Osteocyte (in vitro differentiated cells): ENCODE results near the gene BDKRB2. TPM values are rescaled to one million over a fixed set of nuclear protein-coding genes. Genes with fewer than 3 reads are reported as not detected.

Experiments used
- DNase-seq: peaks from one replicate; pipeline ENCODE4 v3.0.0; 2021; ENCODE audit warnings: mixed read lengths; ENCODE audit not compliant: unreplicated experiment; ENCODE audit errors: extremely low spot score
- H3K27ac Mint-ChIP-seq: one replicate; pipeline ENCODE4 v1.8.0; 2021; ENCODE audit warnings: mild to moderate bottlenecking, mixed read lengths; ENCODE audit not compliant: unreplicated experiment
- H3K27me3 Mint-ChIP-seq: one replicate; pipeline ENCODE4 v1.8.0; 2021; ENCODE audit warnings: mixed read lengths; ENCODE audit not compliant: unreplicated experiment
- H3K36me3 Mint-ChIP-seq: one replicate; pipeline ENCODE4 v1.8.0; 2021; ENCODE audit warnings: mixed read lengths; ENCODE audit not compliant: unreplicated experiment
- H3K4me1 Mint-ChIP-seq: one replicate; pipeline ENCODE4 v1.8.0; 2021; ENCODE audit warnings: mixed read lengths; ENCODE audit not compliant: unreplicated experiment
- H3K4me3 Mint-ChIP-seq: one replicate; pipeline ENCODE4 v1.8.0; 2021; ENCODE audit warnings: mild to moderate bottlenecking, moderate library complexity, mixed read lengths; ENCODE audit not compliant: unreplicated experiment
- H3K9me3 Mint-ChIP-seq: one replicate; pipeline ENCODE4 v1.8.0; 2021; ENCODE audit warnings: mixed read lengths; ENCODE audit not compliant: unreplicated experiment
- CTCF ChIP-seq: fragments of 200-600 bp; sonication (generic); IDR thresholded peaks from 2 replicates; pipeline ENCODE4 v1.5.0; 2021; ENCODE audit warnings: antibody characterized with exemption, mild to moderate bottlenecking, moderate library complexity
- total RNA-seq: library from RNA; stranded (reverse); gene quantifications from 2 replicates; pipeline ENCODE4 v1.2.1, GENCODE V29; 2021

The BDKRB2 gene
- total RNA-seq, 1 donor from 2014 or later = 0.40 TPM

GRCh38 chr14:96217376-96217913 lies 12.8 kb downstream of the BDKRB2 start:
- no peak for DNase-seq
- Mint-ChIP-seq H3K27me3 (peaks cover 20% of the 10 kb centered on the region), H3K4me1 (no peaks in the 10 kb centered on the region), H3K36me3 (no peaks in the 10 kb centered on the region), H3K9me3 (peaks cover under 1% of the 10 kb centered on the region), H3K4me3 (no peak overlapping the region), H3K27ac (no peak overlapping the region)
- TF ChIP-seq CTCF = no peak

GRCh38 chr14:96221109-96221650 lies 16.5 kb downstream of the BDKRB2 start:
- H3K4me1 Mint-ChIP-seq = peaks cover 9% of the 10 kb centered on the region
- H3K27ac Mint-ChIP-seq = no peak overlapping the region
- H3K27me3 Mint-ChIP-seq = peaks cover 16% of the 10 kb centered on the region
- no peak overlapping the region for H3K4me3 Mint-ChIP-seq
- H3K36me3 Mint-ChIP-seq = no peaks in the 10 kb centered on the region
- TF ChIP-seq CTCF = no peak
- H3K9me3 Mint-ChIP-seq = no peaks in the 10 kb centered on the region
- no peak for DNase-seq

GRCh38 chr14:96221841-96222240 lies 17.2 kb downstream of the BDKRB2 start:
- Mint-ChIP-seq H3K9me3 (no peaks in the 10 kb centered on the region), H3K27me3 (peaks cover 16% of the 10 kb centered on the region), H3K27ac (no peak overlapping the region), H3K36me3 (no peaks in the 10 kb centered on the region), H3K4me1 (peaks cover 9% of the 10 kb centered on the region), H3K4me3 (no peak overlapping the region)
- no peak for TF ChIP-seq CTCF
- DNase-seq = no peak

- Mint-ChIP-seq H3K36me3 (no peaks in the 10 kb centered on the region), H3K9me3 (no peaks in the 10 kb centered on the region), H3K27me3 (peaks cover 13% of the 10 kb centered on the region), H3K27ac (no peak overlapping the region), H3K4me1 (peaks cover 9% of the 10 kb centered on the region), H3K4me3 (no peak overlapping the region)
- no peak for DNase-seq
- TF ChIP-seq CTCF = no peak
Measured at GRCh38 chr14:96224480-96225096, 19.9 kb downstream of the BDKRB2 start.

- DNase-seq = no peak
- H3K27ac Mint-ChIP-seq = no peak overlapping the region
- peaks cover 9% of the 10 kb centered on the region for H3K4me1 Mint-ChIP-seq
- no peaks in the 10 kb centered on the region for H3K36me3 Mint-ChIP-seq
- H3K27me3 Mint-ChIP-seq = peaks cover 11% of the 10 kb centered on the region
- H3K9me3 Mint-ChIP-seq = no peaks in the 10 kb centered on the region
- no peak for TF ChIP-seq CTCF
- no peak overlapping the region for H3K4me3 Mint-ChIP-seq
Measured at GRCh38 chr14:96225213-96225612, 20.6 kb downstream of the BDKRB2 start.
